Mucosa of stomach (tissue), 1 donor: ENCODE measurements around the gene CDC27.

Experiments
- H3K27me3 ChIP-seq: one replicate; pipeline ENCODE4 v1.7.0; 2013; ENCODE audit warnings: mild to moderate bottlenecking, low read length; ENCODE audit not compliant: control insufficient read depth, insufficient read depth
- H3K36me3 ChIP-seq: one replicate; pipeline ENCODE4 v1.7.0; 2013; ENCODE audit warnings: low read length; ENCODE audit not compliant: control insufficient read depth, insufficient read depth
- H3K4me1 ChIP-seq: one replicate; pipeline ENCODE4 v1.7.0; 2013; ENCODE audit warnings: mild to moderate bottlenecking, low read length; ENCODE audit not compliant: control insufficient read depth, insufficient read depth
- H3K4me3 ChIP-seq: one replicate; pipeline ENCODE4 v1.7.0; 2013; ENCODE audit warnings: low read length
- H3K9ac ChIP-seq: one replicate; pipeline ENCODE4 v1.7.0; 2013; ENCODE audit warnings: mild to moderate bottlenecking, low read length, moderate library complexity
- H3K9me3 ChIP-seq: one replicate; pipeline ENCODE4 v1.7.0; 2013; ENCODE audit warnings: mild to moderate bottlenecking, low read length, moderate library complexity; ENCODE audit not compliant: control insufficient read depth
- donor health status: Pancreatic carcinoma.

Gene CDC27

GRCh38 chr17:47203984-47204721 lies 15.1 kb upstream of the CDC27 start:
- H3K9me3 ChIP-seq: no peaks in the 10 kb centered on the region
- H3K4me3 ChIP-seq: no peak overlapping the region
- no peak overlapping the region for H3K9ac ChIP-seq
- no peaks in the 10 kb centered on the region for H3K27me3 ChIP-seq
- peaks cover 21% of the 10 kb centered on the region for H3K4me1 ChIP-seq
- H3K36me3 ChIP-seq: no peaks in the 10 kb centered on the region

DNA sequence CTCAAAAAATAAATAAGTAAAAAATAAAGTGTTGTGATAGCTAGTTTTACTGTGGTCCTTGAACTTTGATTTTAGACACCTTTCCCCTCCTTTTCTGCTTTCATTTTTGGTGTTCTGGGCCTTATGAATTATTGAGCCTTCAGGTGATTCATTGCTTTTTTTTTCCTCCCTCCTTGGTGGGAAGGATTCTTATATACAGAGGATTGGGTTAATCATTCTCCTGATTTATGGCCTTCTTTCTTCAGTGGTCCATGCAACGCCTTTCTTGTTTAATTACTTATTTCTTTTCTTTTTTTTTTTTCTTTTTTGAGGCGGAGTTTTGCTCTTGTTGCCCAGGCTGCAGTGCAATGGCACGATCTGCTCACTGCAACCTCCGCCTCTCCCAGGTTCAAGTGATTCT lies 12.1 kb upstream of the CDC27 start:
- no peak overlapping the region for H3K4me3 ChIP-seq
- no peak overlapping the region for H3K9ac ChIP-seq
- H3K4me1 ChIP-seq: peaks cover 20% of the 10 kb centered on the region
- no peaks in the 10 kb centered on the region for H3K27me3 ChIP-seq
- H3K9me3 ChIP-seq: no peaks in the 10 kb centered on the region
- H3K36me3 ChIP-seq: no peaks in the 10 kb centered on the region

- no peaks in the 10 kb centered on the region for H3K27me3 ChIP-seq
- peaks cover 11% of the 10 kb centered on the region for H3K4me1 ChIP-seq
- H3K4me3 ChIP-seq: no peak overlapping the region
- no peaks in the 10 kb centered on the region for H3K36me3 ChIP-seq
- no peak overlapping the region for H3K9ac ChIP-seq
- no peaks in the 10 kb centered on the region for H3K9me3 ChIP-seq
Measured at GRCh38 chr17:47200325-47200664, 11.2 kb upstream of the CDC27 start.

DNA sequence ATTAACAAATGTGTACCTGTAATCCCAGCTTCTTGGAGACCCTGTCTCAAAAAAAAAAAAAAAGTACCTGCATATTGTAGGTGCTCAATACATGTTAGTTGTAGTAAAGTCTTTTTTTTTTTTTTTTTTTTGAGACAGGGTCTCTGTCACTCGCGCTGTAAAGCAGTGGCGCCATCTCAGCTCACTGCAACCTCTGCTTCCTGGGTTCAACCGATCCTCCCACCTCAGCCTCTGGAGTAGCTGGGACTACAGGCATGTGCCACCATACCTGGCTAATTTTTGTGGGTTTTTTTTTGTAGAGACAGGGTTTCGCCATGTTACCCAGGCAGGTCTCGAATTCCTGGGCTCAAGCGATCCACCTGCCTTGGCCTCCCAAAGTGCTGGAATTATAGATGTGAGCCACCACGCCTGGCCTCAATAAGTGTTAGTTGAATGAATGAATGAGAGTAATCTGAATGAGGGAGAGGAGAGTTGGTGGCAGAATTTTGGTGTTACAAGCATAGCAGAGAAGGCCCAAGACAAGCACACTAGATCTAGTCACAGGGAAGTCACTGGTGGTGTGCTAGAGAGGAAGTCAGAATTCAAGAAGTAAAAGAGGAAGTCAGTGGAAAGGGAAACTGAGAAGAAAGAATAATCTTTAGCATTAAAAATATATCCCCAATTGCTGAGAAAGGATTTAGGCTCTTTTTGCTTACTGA lies 10.7 kb upstream of the CDC27 start:
- Histone ChIP-seq H3K4me3 (no peak overlapping the region), H3K27me3 (no peaks in the 10 kb centered on the region), H3K36me3 (no peaks in the 10 kb centered on the region), H3K9me3 (no peaks in the 10 kb centered on the region), H3K9ac (no peak overlapping the region), H3K4me1 (peaks cover 6% of the 10 kb centered on the region)

- H3K4me3 ChIP-seq: no peak overlapping the region
- no peaks in the 10 kb centered on the region for H3K9me3 ChIP-seq
- no peaks in the 10 kb centered on the region for H3K36me3 ChIP-seq
- no peaks in the 10 kb centered on the region for H3K27me3 ChIP-seq
- H3K4me1 ChIP-seq: peaks cover 4% of the 10 kb centered on the region
- no peak overlapping the region for H3K9ac ChIP-seq
Measured at GRCh38 chr17:47197821-47198220, 8.7 kb upstream of the CDC27 start.

DNA sequence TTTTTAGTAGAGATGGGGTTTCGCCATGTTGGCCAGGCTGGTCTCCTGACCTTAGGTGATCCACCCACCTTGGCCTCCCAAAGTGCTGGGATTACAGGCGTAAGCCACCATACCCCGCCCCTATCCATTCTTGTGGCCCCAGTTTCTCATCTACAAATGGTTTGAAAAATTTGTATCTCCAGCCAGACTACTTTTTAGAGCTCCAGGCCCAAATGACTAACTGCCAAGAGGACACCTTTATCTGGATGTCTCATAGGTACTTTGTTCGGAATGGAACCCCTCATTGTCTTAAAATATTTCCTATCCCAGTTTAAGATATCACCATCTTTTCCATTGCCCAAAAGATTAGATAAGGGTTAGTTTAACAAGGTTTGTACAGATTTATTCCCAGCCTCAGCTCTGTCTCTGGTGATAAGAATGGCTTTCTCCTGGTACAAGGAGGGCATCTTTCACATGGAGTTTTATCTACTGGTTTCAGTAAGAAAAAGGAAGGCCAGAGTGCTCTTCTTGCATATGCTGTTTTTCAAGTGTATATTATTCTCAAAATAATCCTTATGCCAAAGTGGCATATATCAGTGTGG lies 4.9 kb upstream of the CDC27 start:
- no peaks in the 10 kb centered on the region for H3K9me3 ChIP-seq
- no peak overlapping the region for H3K4me3 ChIP-seq
- H3K9ac ChIP-seq: no peak overlapping the region
- no peaks in the 10 kb centered on the region for H3K27me3 ChIP-seq
- H3K4me1 ChIP-seq: no peaks in the 10 kb centered on the region
- no peaks in the 10 kb centered on the region for H3K36me3 ChIP-seq

- no peaks in the 10 kb centered on the region for H3K9me3 ChIP-seq
Measured at GRCh38 chr17:47192554-47192953, 3.5 kb upstream of the CDC27 start.

GRCh38 chr17:47190770-47191169 lies 1.7 kb upstream of the CDC27 start:
- Histone ChIP-seq H3K4me1 (no peaks in the 10 kb centered on the region), H3K27me3 (no peaks in the 10 kb centered on the region), H3K4me3 (no peak overlapping the region), H3K9ac (no peak overlapping the region), H3K9me3 (no peaks in the 10 kb centered on the region), H3K36me3 (no peaks in the 10 kb centered on the region)

More at GRCh38 chr17:47192554-47192953, 3.5 kb upstream of the CDC27 start:
- Histone ChIP-seq H3K4me3 (no peak overlapping the region), H3K4me1 (no peaks in the 10 kb centered on the region), H3K27me3 (no peaks in the 10 kb centered on the region), H3K9ac (no peak overlapping the region), H3K36me3 (no peaks in the 10 kb centered on the region)

- H3K36me3 ChIP-seq: no peaks in the 10 kb centered on the region
- H3K27me3 ChIP-seq: no peaks in the 10 kb centered on the region
- H3K4me3 ChIP-seq: no peak overlapping the region
- H3K4me1 ChIP-seq: no peaks in the 10 kb centered on the region
- no peaks in the 10 kb centered on the region for H3K9me3 ChIP-seq
- no peak overlapping the region for H3K9ac ChIP-seq
Measured at GRCh38 chr17:47190243-47190642, 1.1 kb upstream of the CDC27 start.

DNA sequence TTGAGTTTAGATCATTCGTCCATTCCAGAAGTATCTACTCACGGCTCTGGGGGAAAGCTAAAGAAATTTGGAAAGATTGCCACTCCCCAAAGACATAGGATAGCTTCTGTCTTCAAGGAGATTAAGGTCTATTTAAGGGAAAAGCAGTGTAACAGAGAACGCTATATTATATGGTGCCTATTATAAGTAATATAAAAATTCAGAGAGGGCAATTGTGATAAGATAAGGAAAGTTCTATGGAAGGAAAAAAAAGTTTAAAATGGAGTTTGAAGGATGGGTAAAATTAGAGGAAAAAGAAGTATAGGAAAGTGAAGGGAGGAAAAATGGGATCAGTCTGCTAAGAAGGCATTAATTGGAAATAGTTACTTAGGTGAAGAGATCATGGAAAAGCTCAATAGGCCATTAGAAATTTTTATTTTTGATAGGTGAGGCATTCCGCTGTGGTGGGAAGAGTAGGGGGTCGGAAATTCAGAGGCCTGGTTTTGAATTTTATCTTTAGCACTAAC lies 690 bp upstream of the CDC27 start:
- Histone ChIP-seq H3K4me1 (no peaks in the 10 kb centered on the region), H3K9ac (peak overlapping the region; percentile 51), H3K9me3 (no peaks in the 10 kb centered on the region), H3K36me3 (no peaks in the 10 kb centered on the region), H3K4me3 (no peak overlapping the region), H3K27me3 (no peaks in the 10 kb centered on the region)

DNA sequence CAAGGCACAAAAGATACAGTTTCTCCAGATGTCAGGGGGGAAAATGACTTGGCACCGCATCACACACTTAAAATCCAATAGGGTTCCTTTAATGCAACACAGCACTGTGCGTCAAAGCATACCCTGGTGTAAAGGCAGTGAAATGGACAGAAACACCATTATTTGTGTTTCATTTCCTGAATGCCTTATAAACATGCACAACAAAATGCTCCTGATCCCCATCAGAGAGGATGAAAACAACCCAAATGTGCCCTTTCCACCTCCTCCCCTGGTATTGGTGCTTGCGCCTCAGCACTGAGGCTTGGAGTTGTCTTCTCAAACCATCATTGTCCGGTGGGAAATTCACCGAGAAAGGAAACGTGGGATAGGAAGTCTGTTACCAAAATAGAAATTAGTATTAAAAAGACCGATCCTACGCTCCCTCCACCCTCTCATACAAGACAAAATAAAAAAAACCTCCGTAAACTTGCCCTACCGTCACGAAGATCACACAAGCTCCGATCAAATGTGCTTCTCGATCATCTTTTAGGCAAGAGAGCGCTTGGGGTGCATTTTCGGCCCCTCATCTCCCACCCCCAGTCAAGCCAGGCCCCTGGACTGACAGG lies 722 bp downstream of the CDC27 start:
- H3K9ac ChIP-seq: peak overlapping the region; percentile 89
- H3K4me1 ChIP-seq: no peaks in the 10 kb centered on the region
- no peaks in the 10 kb centered on the region for H3K27me3 ChIP-seq
- H3K9me3 ChIP-seq: no peaks in the 10 kb centered on the region
- peak overlapping the region; percentile 44 for H3K4me3 ChIP-seq
- H3K36me3 ChIP-seq: no peaks in the 10 kb centered on the region

DNA sequence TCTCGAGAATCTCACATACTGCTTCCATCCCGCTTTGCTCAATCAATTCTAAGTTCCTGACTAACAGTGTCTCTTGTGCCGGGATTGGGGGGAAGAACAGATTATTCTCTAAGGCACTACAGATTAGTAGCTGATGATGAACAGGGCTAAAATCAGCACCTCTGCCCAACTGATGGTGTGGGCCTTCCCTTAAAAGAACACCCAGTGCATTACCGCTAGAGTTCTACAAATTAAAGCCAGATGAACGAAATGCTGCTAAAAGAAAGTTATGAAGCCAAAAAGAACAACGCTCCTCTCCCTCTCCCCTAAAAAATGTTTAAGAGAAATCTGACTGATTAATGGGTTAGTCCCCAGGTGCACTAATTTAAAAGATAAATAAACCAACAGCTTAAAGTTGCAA lies 4.4 kb downstream of the CDC27 start:
- Histone ChIP-seq H3K9ac (no peak overlapping the region), H3K36me3 (no peaks in the 10 kb centered on the region), H3K9me3 (no peaks in the 10 kb centered on the region), H3K4me3 (no peak overlapping the region), H3K27me3 (no peaks in the 10 kb centered on the region), H3K4me1 (no peaks in the 10 kb centered on the region)
